ENCODE data around the gene NELFCD.

- TF ChIP-seq MAX (IDR thresholded peaks at IDR 0.05) (no peak), TAF1 (IDR thresholded peaks at IDR 0.05; ENCODE audit: low read depth) (no peak), CEBPB (IDR thresholded peaks at IDR 0.05) (no peak), USF1 (IDR thresholded peaks at IDR 0.05) (no peak), REST (IDR thresholded peaks at IDR 0.05; ENCODE audit: low read depth) (no peak), FOXM1 (IDR thresholded peaks at IDR 0.05; ENCODE audit: borderline replicate concordance, low read depth) (no peak), RAD21 (IDR thresholded peaks at IDR 0.05; ENCODE audit: low read depth) (no peak), EP300 (IDR thresholded peaks at IDR 0.05; ENCODE audit: borderline replicate concordance) (no peak)
These were observed 6.9 kb downstream of the NELFCD start for GRCh38 chr20:58987790-58988564.
